BE2C (cell line): Measurements from ENCODE around the gene ANKFN1.

Source experiments
- DNase-seq: peaks from one replicate; pipeline ENCODE4 v3.0.0-alpha.2; 2020
- H3K27me3 ChIP-seq: fragments of 250-450 bp; sonication (Bioruptor Pico); 2 replicates; pipeline ENCODE4 v1.5.1; 2020; ENCODE audit warnings: mild to moderate bottlenecking
- H3K36me3 ChIP-seq: fragments of 250-450 bp; sonication (Bioruptor Pico); 2 replicates; pipeline ENCODE4 v1.5.1; 2020; ENCODE audit warnings: mild to moderate bottlenecking
- H3K4me1 ChIP-seq: fragments of 250-450 bp; sonication (Bioruptor Pico); 2 replicates; pipeline ENCODE4 v1.5.1; 2020
- H3K4me3 ChIP-seq: 2 replicates; pipeline ENCODE4 v1.5.1; 2011; ENCODE audit warnings: low read depth, low read length
- H3K9me3 ChIP-seq: fragments of 250-450 bp; sonication (Bioruptor Pico); 2 replicates; pipeline ENCODE4 v1.5.1; 2020
- TF ChIP-seq, protein P1 (sequence below): IDR thresholded peaks from 2 replicates; pipeline ENCODE4 v1.5.1; 2012; ENCODE audit warnings: mild to moderate bottlenecking, low read depth, low read length

Gene ANKFN1

DNA sequence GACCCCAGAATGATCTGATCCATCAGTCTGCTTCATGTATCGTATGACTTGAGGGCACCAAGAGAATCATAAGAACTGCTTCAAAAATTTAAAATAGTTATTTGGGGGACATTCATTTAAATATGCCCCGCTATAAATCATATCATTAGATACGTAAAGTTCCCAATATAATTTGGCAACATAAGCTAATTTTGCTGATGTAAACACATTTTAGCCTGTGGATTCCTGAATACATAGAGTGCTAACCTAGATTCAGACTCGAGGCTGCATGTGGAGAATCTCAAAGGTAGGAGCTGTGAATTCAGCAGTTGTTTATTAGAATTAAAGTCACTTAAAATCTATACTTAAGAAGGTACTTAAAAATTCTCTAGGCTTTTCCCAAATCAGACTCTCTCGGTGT, 24.9 kb downstream of the ANKFN1 start:
- Histone ChIP-seq H3K9me3 (no peaks in the 10 kb centered on the region), H3K4me1 (no peaks in the 10 kb centered on the region), H3K36me3 (no peaks in the 10 kb centered on the region), H3K4me3 (no peak overlapping the region), H3K27me3 (no peaks in the 10 kb centered on the region)
- TF ChIP-seq, protein P1, sequence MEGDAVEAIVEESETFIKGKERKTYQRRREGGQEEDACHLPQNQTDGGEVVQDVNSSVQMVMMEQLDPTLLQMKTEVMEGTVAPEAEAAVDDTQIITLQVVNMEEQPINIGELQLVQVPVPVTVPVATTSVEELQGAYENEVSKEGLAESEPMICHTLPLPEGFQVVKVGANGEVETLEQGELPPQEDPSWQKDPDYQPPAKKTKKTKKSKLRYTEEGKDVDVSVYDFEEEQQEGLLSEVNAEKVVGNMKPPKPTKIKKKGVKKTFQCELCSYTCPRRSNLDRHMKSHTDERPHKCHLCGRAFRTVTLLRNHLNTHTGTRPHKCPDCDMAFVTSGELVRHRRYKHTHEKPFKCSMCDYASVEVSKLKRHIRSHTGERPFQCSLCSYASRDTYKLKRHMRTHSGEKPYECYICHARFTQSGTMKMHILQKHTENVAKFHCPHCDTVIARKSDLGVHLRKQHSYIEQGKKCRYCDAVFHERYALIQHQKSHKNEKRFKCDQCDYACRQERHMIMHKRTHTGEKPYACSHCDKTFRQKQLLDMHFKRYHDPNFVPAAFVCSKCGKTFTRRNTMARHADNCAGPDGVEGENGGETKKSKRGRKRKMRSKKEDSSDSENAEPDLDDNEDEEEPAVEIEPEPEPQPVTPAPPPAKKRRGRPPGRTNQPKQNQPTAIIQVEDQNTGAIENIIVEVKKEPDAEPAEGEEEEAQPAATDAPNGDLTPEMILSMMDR, result no peak
- no peak for DNase-seq

DNA sequence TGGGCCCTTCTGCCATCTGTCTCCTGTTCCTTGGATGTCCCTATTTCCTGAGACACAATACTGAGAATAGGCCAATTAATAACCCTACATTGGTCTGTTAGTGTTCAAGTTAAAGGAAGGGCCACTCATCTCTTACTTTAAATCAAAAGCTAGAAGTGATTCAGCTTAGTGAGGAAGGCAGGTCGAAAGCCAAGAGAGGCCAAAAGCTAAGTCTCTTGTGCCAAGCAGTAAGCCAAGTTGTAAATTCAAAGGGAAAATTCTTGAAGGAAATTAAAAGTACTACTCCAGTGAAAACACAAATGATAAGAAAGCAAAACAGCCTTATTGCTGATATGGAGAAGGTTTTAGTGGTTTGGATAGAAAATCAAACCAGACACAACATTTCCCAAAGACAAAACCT, 28.8 kb downstream of the ANKFN1 start:
- TF ChIP-seq, protein P1, result no peak
- no peak overlapping the region for H3K4me3 ChIP-seq
- no peaks in the 10 kb centered on the region for H3K27me3 ChIP-seq
- H3K36me3 ChIP-seq, result no peaks in the 10 kb centered on the region
- no peak for DNase-seq
- no peaks in the 10 kb centered on the region for H3K4me1 ChIP-seq
- no peaks in the 10 kb centered on the region for H3K9me3 ChIP-seq

DNA sequence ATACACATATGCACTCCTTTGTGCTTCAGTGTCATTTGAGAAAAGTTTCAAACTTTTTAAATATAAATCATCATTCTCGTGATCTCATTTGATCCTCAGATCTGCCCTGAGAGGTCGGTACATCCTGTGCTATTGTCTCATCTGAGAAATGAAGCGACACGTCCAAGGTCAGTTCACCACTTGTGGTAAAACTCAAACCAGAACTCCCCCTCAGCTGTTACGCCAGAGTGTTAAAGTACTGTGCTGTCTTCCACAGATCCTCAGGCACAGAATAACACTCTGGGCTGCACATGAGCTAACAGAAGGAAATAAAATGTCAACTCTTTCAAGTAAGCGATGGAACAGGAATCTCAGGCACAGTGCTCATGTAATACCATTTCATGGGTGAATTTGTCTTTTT, 31.4 kb downstream of the ANKFN1 start:
- TF ChIP-seq, protein P1, result no peak
- no peak overlapping the region for H3K4me3 ChIP-seq
- no peaks in the 10 kb centered on the region for H3K36me3 ChIP-seq
- no peaks in the 10 kb centered on the region for H3K4me1 ChIP-seq
- no peak for DNase-seq
- no peaks in the 10 kb centered on the region for H3K27me3 ChIP-seq
- no peaks in the 10 kb centered on the region for H3K9me3 ChIP-seq

DNA sequence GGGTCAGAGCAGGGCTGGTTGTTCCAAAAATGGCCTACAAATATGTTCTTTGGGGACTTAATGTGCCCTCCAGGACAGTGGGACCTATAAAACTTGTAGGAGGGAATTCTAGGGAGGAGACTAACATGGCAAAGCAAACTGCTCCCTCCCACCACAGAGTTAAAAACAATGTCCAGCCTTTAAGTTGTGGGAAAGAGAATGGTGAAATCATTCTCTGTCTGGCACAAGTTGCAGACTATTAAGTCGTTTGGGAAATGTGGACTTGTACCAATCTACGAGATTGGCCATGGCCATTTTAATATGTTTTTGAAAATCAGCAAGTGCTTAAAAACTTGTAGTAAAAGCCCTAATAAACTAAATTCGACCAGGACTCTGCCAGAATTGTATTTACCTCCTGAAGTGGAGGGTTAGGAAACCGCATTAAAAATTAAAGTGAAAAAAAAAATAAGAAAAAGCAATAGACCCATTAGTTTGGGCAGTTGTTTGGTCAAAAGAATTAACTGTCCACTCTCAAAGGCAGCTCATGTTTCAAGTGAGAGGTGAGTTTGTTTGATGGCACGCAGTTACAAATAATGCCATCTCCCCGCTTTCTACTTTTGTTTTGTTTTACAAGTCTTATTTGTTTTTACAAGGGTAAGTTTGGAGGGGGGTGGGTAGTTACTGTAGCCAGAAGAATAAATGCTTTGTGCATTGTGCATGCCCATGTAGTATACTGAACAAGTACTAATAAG, 32.4 kb downstream of the ANKFN1 start:
- no peaks in the 10 kb centered on the region for H3K9me3 ChIP-seq
- no peak for DNase-seq
- TF ChIP-seq, protein P1, result no peak
- H3K4me1 ChIP-seq, result no peaks in the 10 kb centered on the region
- H3K27me3 ChIP-seq, result no peaks in the 10 kb centered on the region
- H3K36me3 ChIP-seq, result no peaks in the 10 kb centered on the region
- H3K4me3 ChIP-seq, result no peak overlapping the region

DNA sequence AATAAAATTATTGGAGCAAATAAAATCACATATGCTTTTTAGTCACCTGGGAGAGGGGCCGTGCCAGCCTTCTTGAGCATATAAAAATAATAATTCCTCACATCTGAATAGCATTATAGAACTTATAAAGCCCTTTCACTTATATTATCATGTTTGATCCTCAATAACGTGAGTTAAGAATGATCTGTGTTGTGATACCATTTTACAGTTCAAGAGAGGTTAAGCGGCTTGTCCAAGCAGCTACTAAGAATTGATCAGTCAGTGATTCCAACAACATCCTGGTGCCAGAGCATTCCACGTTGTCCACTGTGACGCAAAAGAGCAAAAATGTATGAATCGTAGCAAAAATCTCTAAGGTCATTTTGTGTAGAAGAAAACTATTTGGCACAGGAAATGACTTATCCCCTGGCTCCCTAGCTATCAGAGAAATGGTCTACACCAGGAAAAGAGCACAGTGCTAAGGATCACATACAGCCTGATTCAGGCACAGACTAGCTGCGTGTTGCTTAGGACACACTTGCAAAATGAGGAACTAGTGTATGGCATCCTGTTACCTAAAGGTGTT, 33.0 kb downstream of the ANKFN1 start:
- H3K4me3 ChIP-seq, result no peak overlapping the region
- H3K9me3 ChIP-seq, result no peaks in the 10 kb centered on the region
- H3K4me1 ChIP-seq, result no peaks in the 10 kb centered on the region
- no peaks in the 10 kb centered on the region for H3K27me3 ChIP-seq
- no peak for DNase-seq
- TF ChIP-seq, protein P1, result no peak
- no peaks in the 10 kb centered on the region for H3K36me3 ChIP-seq

DNA sequence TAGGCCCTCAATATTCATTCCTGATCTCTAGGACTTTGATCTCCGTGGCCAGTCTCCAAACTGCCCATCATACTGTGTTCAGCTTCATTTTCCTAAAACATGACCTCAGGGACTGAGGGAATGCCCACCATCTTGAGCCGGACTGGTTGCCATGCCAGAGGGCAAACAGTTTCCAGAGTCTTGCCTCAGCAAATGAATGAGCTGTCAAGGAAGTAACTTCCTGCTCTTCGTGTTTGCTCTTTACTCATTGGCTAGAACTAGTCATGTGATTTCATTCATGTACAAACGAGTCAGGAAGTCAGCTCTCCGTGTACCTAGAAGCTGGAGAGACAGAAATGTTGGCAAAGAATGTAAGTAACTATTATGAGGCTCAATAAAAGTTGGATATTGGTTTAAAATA, 50.2 kb downstream of the ANKFN1 start:
- peaks cover 4% of the 10 kb centered on the region; the same call in 1 of the 2 replicates for H3K27me3 ChIP-seq
- TF ChIP-seq, protein P1, result no peak
- H3K36me3 ChIP-seq, result no peaks in the 10 kb centered on the region
- H3K9me3 ChIP-seq, result no peaks in the 10 kb centered on the region
- H3K4me3 ChIP-seq, result peak overlapping the region; percentile 26
- H3K4me1 ChIP-seq, result no peaks in the 10 kb centered on the region
- DNase-seq, result no peak
